Peyer's patch (tissue), 4 donors: Measurements from ENCODE around the gene ZDHHC24.

Experiments used
- CTCF ChIP-seq, 6 experiments: fragments of 450-650 bp in 4 of 6; fragments of 200-600 bp in 2 of 6; sonication (generic) in 1 of 6; IDR thresholded peaks; one replicate each; pipeline ENCODE4 v1.5.1; 2017 to 2019; ENCODE audit warnings: antibody characterized with exemption in 6 of 6, mild to moderate bottlenecking in 3 of 6, moderate library complexity in 1 of 6
- POLR2A ChIP-seq, 2 donors: fragments of 450-650 bp; IDR thresholded peaks; one replicate each; pipeline ENCODE4 v1.5.1; 2017; ENCODE audit warnings: antibody characterized with exemption in 2 of 2, mild to moderate bottlenecking in 2 of 2, moderate library complexity in 2 of 2

GRCh38 chr11:66548041-66548440 is 2.2 kb upstream of the ZDHHC24 start:
- TF ChIP-seq CTCF (IDR thresholded peaks at IDR 0.05) (no peak), POLR2A (IDR thresholded peaks at IDR 0.05) (no peak)
